ENCODE data around the gene ZNF783. TPM values are rescaled to one million over a fixed set of nuclear protein-coding genes. Genes with fewer than 3 reads are reported as not detected.
"Not testable (repeated sequence)": the region's sequence is repeated elsewhere in the genome, so short reads cannot be mapped to it uniquely, and the experiment has no call there.

ZNF783 gene
- total RNA-seq, 1 donor from 2014 or later = 4.5 TPM

DNA sequence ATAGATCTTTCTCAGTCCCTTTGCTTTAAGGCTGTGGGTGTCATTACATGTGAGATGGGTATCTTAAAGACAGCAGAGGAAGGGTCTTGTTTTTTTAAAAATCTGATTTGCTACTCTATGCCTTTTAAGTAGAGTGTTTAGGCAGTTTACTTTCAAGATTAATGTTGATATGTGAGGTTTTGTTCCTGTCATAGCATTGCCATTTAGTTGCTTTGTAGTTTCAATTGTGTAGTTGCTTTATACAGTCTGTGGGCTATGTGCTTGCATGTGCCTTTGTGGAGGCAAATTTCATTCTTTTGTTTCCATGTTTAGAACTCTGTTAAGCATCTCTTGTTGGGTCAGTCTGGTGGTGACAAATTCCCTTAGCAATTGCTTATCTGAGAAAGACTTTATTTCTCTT, 54.6 kb downstream of the ZNF783 start:
- Histone ChIP-seq H3K4me3 (no peak overlapping the region), H3K4me1 (no peaks in the 10 kb centered on the region), H3K9me3 (replicated peaks) (no peaks in the 10 kb centered on the region), H3K27me3 (ENCODE audit: low read depth) (peaks cover 27% of the 10 kb centered on the region), H3K36me3 (no peaks in the 10 kb centered on the region), H3K27ac (replicated peaks) (no peak overlapping the region)
- intact Hi-C loops (cut with micrococcal nuclease) = no loop called here
- DNase-seq = no peak
- TF ChIP-seq, protein P1, sequence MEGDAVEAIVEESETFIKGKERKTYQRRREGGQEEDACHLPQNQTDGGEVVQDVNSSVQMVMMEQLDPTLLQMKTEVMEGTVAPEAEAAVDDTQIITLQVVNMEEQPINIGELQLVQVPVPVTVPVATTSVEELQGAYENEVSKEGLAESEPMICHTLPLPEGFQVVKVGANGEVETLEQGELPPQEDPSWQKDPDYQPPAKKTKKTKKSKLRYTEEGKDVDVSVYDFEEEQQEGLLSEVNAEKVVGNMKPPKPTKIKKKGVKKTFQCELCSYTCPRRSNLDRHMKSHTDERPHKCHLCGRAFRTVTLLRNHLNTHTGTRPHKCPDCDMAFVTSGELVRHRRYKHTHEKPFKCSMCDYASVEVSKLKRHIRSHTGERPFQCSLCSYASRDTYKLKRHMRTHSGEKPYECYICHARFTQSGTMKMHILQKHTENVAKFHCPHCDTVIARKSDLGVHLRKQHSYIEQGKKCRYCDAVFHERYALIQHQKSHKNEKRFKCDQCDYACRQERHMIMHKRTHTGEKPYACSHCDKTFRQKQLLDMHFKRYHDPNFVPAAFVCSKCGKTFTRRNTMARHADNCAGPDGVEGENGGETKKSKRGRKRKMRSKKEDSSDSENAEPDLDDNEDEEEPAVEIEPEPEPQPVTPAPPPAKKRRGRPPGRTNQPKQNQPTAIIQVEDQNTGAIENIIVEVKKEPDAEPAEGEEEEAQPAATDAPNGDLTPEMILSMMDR (IDR thresholded peaks at IDR 0.05; ENCODE audit: borderline replicate concordance) = no peak

DNA sequence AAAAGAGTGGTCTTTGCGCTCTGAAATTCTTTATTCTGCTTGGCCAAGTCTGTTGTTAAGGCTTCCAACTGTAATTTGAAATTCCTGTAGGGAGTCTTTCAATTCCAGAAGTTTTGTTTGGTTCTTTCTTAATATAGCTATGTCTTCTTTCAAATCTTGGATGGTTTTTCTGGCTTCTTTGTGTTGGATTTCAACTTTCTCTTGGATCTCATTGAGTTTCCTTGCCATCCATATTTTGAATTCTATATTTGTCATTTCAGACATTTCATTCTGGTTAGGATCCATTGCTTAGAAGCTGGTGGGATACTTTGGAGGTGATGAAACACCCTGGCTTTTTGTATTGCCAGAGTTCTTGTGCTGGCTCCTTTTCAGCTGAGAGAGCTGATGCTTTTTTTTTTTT, 55.5 kb downstream of the ZNF783 start:
- H3K27me3 ChIP-seq (ENCODE audit: low read depth) = peaks cover 27% of the 10 kb centered on the region
- no peak overlapping the region for H3K4me3 ChIP-seq
- no peak overlapping the region for H3K27ac ChIP-seq (replicated peaks)
- no peaks in the 10 kb centered on the region for H3K36me3 ChIP-seq
- intact Hi-C loops (cut with micrococcal nuclease) = no loop called here
- DNase-seq = no peak
- H3K4me1 ChIP-seq = no peaks in the 10 kb centered on the region
- TF ChIP-seq, protein P1 (IDR thresholded peaks at IDR 0.05; ENCODE audit: borderline replicate concordance) = no peak
- H3K9me3 ChIP-seq (replicated peaks) = no peaks in the 10 kb centered on the region

- Histone ChIP-seq H3K4me1 (no peaks in the 10 kb centered on the region), H3K27ac (replicated peaks) (no peak overlapping the region), H3K36me3 (no peaks in the 10 kb centered on the region), H3K9me3 (replicated peaks) (no peaks in the 10 kb centered on the region), H3K4me3 (no peak overlapping the region), H3K27me3 (ENCODE audit: low read depth) (peaks cover 27% of the 10 kb centered on the region)
- no peak for DNase-seq
- intact Hi-C loops (cut with micrococcal nuclease) = no loop called here
- TF ChIP-seq, protein P1 (IDR thresholded peaks at IDR 0.05; ENCODE audit: borderline replicate concordance) = no peak
Measured at GRCh38 chr7:149317986-149318672, 56.1 kb downstream of the ZNF783 start.

GRCh38 chr7:149319376-149319775, 57.4 kb downstream of the ZNF783 start:
- TF ChIP-seq, protein P1 (IDR thresholded peaks at IDR 0.05; ENCODE audit: borderline replicate concordance) = no peak
- H3K4me3 ChIP-seq = no peak overlapping the region
- intact Hi-C loops (cut with micrococcal nuclease) = no loop called here
- peaks cover 27% of the 10 kb centered on the region for H3K27me3 ChIP-seq (ENCODE audit: low read depth)
- no peaks in the 10 kb centered on the region for H3K4me1 ChIP-seq
- H3K9me3 ChIP-seq (replicated peaks) = no peaks in the 10 kb centered on the region
- no peaks in the 10 kb centered on the region for H3K36me3 ChIP-seq
- no peak for DNase-seq
- H3K27ac ChIP-seq (replicated peaks) = no peak overlapping the region

DNA sequence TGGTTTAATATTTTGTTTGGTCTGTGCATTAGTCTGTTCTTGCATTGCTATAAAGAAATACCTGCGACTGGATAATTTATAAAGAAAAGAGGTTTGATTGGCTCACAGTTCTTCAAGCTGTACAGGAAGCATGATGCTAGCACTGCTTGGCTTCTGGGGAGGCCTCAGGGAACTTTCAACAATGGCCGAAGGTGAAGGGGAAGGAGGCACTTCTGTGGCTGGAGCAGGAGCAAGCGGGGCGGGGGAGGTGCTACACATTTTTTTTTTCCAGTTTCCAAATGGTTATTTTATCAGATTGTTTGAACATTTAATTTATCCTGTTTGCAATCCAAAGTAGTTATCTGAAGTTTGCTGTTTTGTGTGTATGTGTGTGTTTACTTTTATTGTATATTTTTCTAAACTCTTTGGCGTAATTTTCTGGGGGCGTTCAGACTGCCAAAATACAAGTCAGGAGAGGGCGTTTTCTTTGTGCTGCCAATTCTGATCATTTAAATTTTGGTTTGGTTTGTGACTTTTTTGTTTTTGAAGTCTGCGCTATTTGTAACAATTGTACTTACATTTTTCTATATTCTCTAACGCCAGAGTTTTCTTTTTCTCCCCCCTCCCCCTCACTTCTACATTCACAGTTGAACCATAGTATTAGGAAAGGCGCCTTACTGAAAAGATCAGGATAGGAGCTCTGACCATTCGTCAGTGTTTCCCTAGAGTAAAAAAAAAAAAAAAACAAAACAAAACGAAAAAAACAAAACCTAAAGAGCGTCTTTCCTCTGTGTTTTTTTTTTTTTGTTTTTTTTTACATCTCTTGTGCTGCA, 58.5 kb downstream of the ZNF783 start:
- no peak overlapping the region for H3K4me3 ChIP-seq
- intact Hi-C loops (cut with micrococcal nuclease) = no loop called here
- no peak for DNase-seq
- no peaks in the 10 kb centered on the region for H3K4me1 ChIP-seq
- no peaks in the 10 kb centered on the region for H3K36me3 ChIP-seq
- H3K27me3 ChIP-seq (ENCODE audit: low read depth) = peaks cover 27% of the 10 kb centered on the region
- no peak overlapping the region for H3K27ac ChIP-seq (replicated peaks)
- no peaks in the 10 kb centered on the region for H3K9me3 ChIP-seq (replicated peaks)
- TF ChIP-seq, protein P1 (IDR thresholded peaks at IDR 0.05; ENCODE audit: borderline replicate concordance) = no peak

GRCh38 chr7:149321125-149321905, 59.3 kb downstream of the ZNF783 start:
- H3K4me1 ChIP-seq; DNase-seq; H3K9me3 ChIP-seq (replicated peaks); H3K27ac ChIP-seq (replicated peaks); intact Hi-C loops (cut with micrococcal nuclease); H3K36me3 ChIP-seq: not testable (repeated sequence)
- Histone ChIP-seq H3K4me3 (peak overlapping the region; percentile 47), H3K27me3 (ENCODE audit: low read depth) (peaks cover 27% of the 10 kb centered on the region)

All from left ventricle myocardium inferior (tissue), 1 donor.